Measurements from ENCODE around the gene GMFB. TPM values are rescaled to one million over a fixed set of nuclear protein-coding genes. Genes with fewer than 3 reads are reported as not detected.

GMFB gene
- total RNA-seq, 1 experiment from 2014 or later: 53.8 TPM

- no peak overlapping the region for H3K4me3 ChIP-seq (replicated peaks in 1 of 2; ENCODE audit: low read depth in 1 of 2, low read length in 2 of 2)
- RAD21 ChIA-PET (ENCODE audit: low non-redundant PET in 1 of 2, low total read pairs in 2 of 2, uncharacterized antibody in 2 of 2, unreplicated experiment in 2 of 2): no interaction called here
- H3K9me3 ChIP-seq (ENCODE audit: control insufficient read depth in 1 of 2, insufficient read depth in 1 of 2, low read depth in 1 of 2, low read length in 2 of 2): no peaks in the 10 kb centered on the region
- ATAC-seq (no peak), DNase-seq (ENCODE audit: low read depth, low spot score) (no peak)
- H3K79me2 ChIP-seq (ENCODE audit: insufficient read depth, low read length): no peaks in the 10 kb centered on the region
- POLR2A ChIA-PET: no interaction called here
- no peaks in the 10 kb centered on the region for H4K20me1 ChIP-seq (ENCODE audit: insufficient read depth)
- peaks cover 0 to 5% of the 10 kb centered on the region in 2 experiments; a peak in 2 of 4 replicates for H3K4me1 ChIP-seq (ENCODE audit: control insufficient read depth in 1 of 2, insufficient read depth in 2 of 2, low read length in 2 of 2)
- CTCF ChIA-PET: no interaction called here
- intact Hi-C loops (cut with micrococcal nuclease): no loop called here
- H3K9me2 ChIP-seq (ENCODE audit: insufficient read depth): no peaks in the 10 kb centered on the region
- H3K27ac ChIP-seq (ENCODE audit: low read depth, low read length): no peak overlapping the region
- no peaks in the 10 kb centered on the region for H3K27me3 ChIP-seq (ENCODE audit: insufficient read depth, low read length)
- TF ChIP-seq JUND (IDR thresholded peaks at IDR 0.05) (no peak), ATF3 (IDR thresholded peaks at IDR 0.05) (no peak), ZFX (IDR thresholded peaks at IDR 0.05) (no peak), YY1 (IDR thresholded peaks at IDR 0.05; ENCODE audit: extremely low read depth, insufficient replicate concordance, low read depth, low read length) (no peak), EZH2phosphoT487 (IDR thresholded peaks at IDR 0.05; ENCODE audit: borderline replicate concordance) (no peak), EGR1 (IDR thresholded peaks at IDR 0.05; ENCODE audit: low read depth) (no peak), TCF7L2 (IDR thresholded peaks at IDR 0.05; ENCODE audit: borderline replicate concordance, extremely low read depth, insufficient read depth, insufficient read length) (no peak), EZH2 (IDR thresholded peaks at IDR 0.05) (no peak), CTCF (IDR thresholded peaks at IDR 0.05 in 2 of 3, conservative IDR thresholded peaks at IDR 0.05 in 1 of 3; ENCODE audit: borderline replicate concordance in 1 of 3, insufficient read depth in 1 of 3, low read depth in 2 of 3, low read length in 2 of 3) (no peak)
- BruUV-seq (replicated peaks): no TSS peak
- no peak overlapping the region for H3K9ac ChIP-seq (ENCODE audit: low read length)
- no peak overlapping the region for H3K4me2 ChIP-seq (ENCODE audit: low read length)
- no peak overlapping the region for H2AFZ ChIP-seq (ENCODE audit: low read depth, low read length, poor library complexity, severe bottlenecking)
- no peaks in the 10 kb centered on the region for H3K36me3 ChIP-seq (ENCODE audit: control insufficient read depth in 1 of 2, insufficient read depth in 2 of 2, low read length in 2 of 2)
These were observed 36.8 kb downstream of the GMFB start for GRCh38 chr14:54451961-54452360.
